ENCODE measurements around the gene GCNT4. TPM values are rescaled to one million over a fixed set of nuclear protein-coding genes. Genes with fewer than 3 reads are reported as not detected.

GCNT4 gene
- total and polyA plus RNA-seq, 2 of the 8 experiments (the other 6 are each of a cell fraction or from before 2014, with no cell fraction given): 1.1 to 14.5 TPM

DNA sequence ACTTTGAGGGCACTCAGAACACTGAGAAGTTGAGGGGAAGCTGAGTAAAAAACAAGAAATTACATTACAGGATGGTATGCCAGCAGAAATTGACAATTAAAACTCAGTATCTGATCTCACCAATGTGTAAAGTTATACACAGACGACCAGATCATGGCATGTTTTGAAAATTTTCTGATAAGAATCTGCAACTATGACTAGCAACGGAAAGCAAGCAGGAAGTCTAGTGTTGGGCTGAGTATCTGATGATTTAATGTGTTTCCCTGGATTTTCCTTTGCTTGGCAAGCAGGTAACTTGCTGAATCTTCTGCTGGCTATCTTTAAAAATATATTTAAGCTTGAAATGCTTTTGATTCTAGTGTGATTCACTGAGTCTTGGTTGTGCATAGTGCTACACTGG is 5.2 kb upstream of the GCNT4 start:
- TF ChIP-seq GTF2F1 (IDR thresholded peaks at IDR 0.05; ENCODE audit: borderline replicate concordance, low read depth, low read length) (no peak), EP300 (IDR thresholded peaks at IDR 0.05; ENCODE audit: borderline replicate concordance in 1 of 2, low read depth in 2 of 2, low read length in 2 of 2) (no peak), RFX5 (IDR thresholded peaks at IDR 0.05; ENCODE audit: borderline replicate concordance, low read depth, low read length) (no peak), MAFK (IDR thresholded peaks at IDR 0.05; ENCODE audit: low read depth, low read length) (no peak), SP2 (IDR thresholded peaks at IDR 0.05; ENCODE audit: low read length) (no peak), CBX5 (IDR thresholded peaks at IDR 0.05; ENCODE audit: low read depth, low read length) (no peak), HDAC2 (IDR thresholded peaks at IDR 0.05; ENCODE audit: borderline replicate concordance in 1 of 2, low read depth in 2 of 2, low read length in 2 of 2) (no peak), SP1 (IDR thresholded peaks at IDR 0.05; ENCODE audit: low read depth, low read length) (no peak), JUN (IDR thresholded peaks at IDR 0.05; ENCODE audit: low read depth, low read length) (no peak), SIX5 (IDR thresholded peaks at IDR 0.05; ENCODE audit: low read depth, low read length) (no peak), SIN3A (conservative IDR thresholded peaks at IDR 0.05 in 1 of 2, IDR thresholded peaks at IDR 0.05 in 1 of 2; ENCODE audit: low read depth in 1 of 2, low read length in 2 of 2) (no peak), TAF1 (IDR thresholded peaks at IDR 0.05; ENCODE audit: low read depth, low read length) (no peak)
- TF ChIP-seq, protein P1, sequence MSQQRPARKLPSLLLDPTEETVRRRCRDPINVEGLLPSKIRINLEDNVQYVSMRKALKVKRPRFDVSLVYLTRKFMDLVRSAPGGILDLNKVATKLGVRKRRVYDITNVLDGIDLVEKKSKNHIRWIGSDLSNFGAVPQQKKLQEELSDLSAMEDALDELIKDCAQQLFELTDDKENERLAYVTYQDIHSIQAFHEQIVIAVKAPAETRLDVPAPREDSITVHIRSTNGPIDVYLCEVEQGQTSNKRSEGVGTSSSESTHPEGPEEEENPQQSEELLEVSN (IDR thresholded peaks at IDR 0.05): no peak
- Histone ChIP-seq H3K14ac (ENCODE audit: insufficient read length) (no peak overlapping the region), H2BK15ac (ENCODE audit: low read length) (no peak overlapping the region), H4K5ac (ENCODE audit: insufficient read length, low read depth, low read length) (no peak overlapping the region), H3K4me2 (ENCODE audit: insufficient read depth in 1 of 2, low read depth in 2 of 2, low read length in 2 of 2) (no peak overlapping the region), H3K36me3 (ENCODE audit: control insufficient read depth in 2 of 4, insufficient read depth in 4 of 4, low read length in 3 of 4) (no peaks in the 10 kb centered on the region), H4K8ac (ENCODE audit: extremely low read depth, insufficient read depth, low read length) (no peak overlapping the region), H3K79me2 (ENCODE audit: control insufficient read depth in 1 of 2, insufficient read depth in 2 of 2, low read length in 2 of 2) (no peaks in the 10 kb centered on the region), H3K9ac (replicated peaks in 1 of 4; ENCODE audit: extremely low read depth in 1 of 4, low read depth in 3 of 4, low read length in 3 of 4) (no peak overlapping the region), H3K27me3 (replicated peaks in 1 of 4; ENCODE audit: control insufficient read depth in 3 of 4, extremely low read depth in 1 of 4, insufficient read depth in 3 of 4, low read length in 3 of 4) (peaks cover 0 to 18% (median 8%) of the 10 kb centered on the region in 4 experiments; a peak in 4 of 7 replicates), H4K91ac (replicated peaks; ENCODE audit: insufficient read length, low read length) (no peak overlapping the region), H2BK12ac (ENCODE audit: low read depth, low read length) (no peak overlapping the region), H3K9me3 (ENCODE audit: insufficient read depth in 2 of 2, low read depth in 1 of 2, low read length in 1 of 2) (no peaks in the 10 kb centered on the region), H3K56ac (replicated peaks; ENCODE audit: insufficient read length, low read depth, low read length) (no peak overlapping the region), H3K4me3 (ENCODE audit: extremely low read depth in 1 of 4, insufficient read depth in 2 of 4, low read depth in 3 of 4, low read length in 4 of 4) (no peak overlapping the region), H3K4ac (replicated peaks; ENCODE audit: insufficient read length, low read depth, low read length) (no peak overlapping the region), H3K79me1 (ENCODE audit: low read depth, low read length) (no peaks in the 10 kb centered on the region), H2AK5ac (ENCODE audit: low read depth, low read length) (no peak overlapping the region), H2AFZ (ENCODE audit: low read length) (peak overlapping the region; percentile 15; the same call in 1 of the 2 replicates), H2BK20ac (ENCODE audit: low read length) (no peak overlapping the region), H4K20me1 (replicated peaks in 1 of 2; ENCODE audit: control insufficient read depth in 1 of 2, insufficient read depth in 2 of 2, low read length in 2 of 2) (no peaks in the 10 kb centered on the region), H3K18ac (ENCODE audit: extremely low read depth, low read length) (no peak overlapping the region), H2BK5ac (ENCODE audit: low read depth, low read length) (no peak overlapping the region), H3K23me2 (ENCODE audit: low read depth, low read length) (peaks cover 10% of the 10 kb centered on the region), H3K23ac (ENCODE audit: insufficient read length) (no peak overlapping the region), H2BK120ac (replicated peaks; ENCODE audit: low read depth, low read length) (no peak overlapping the region), H3K4me1 (replicated peaks in 1 of 4; ENCODE audit: control insufficient read depth in 3 of 4, insufficient read depth in 4 of 4, low read length in 3 of 4) (peaks cover 8 to 18% (median 14%) of the 10 kb centered on the region in 4 experiments; a peak in 6 of 7 replicates), H3K27ac (ENCODE audit: low read depth, low read length) (no peak overlapping the region)
- ChIA-PET CTCF (ENCODE audit: partially characterized antibody) (interaction anchor here (0.7 to 2.0 kb wide), 2 partner anchors 12 to 179 kb away, joined by 3 to 8 read pairs; partner anchors contain the start of gene ANKRD31), POLR2A (ENCODE audit: partially characterized antibody) (no interaction called here)
- WGBS, 2 experiments (ENCODE audit: extremely low coverage in 1 of 2, insufficient coverage in 1 of 2, insufficient read length in 1 of 2, insufficient replicate concordance in 2 of 2, low coverage in 1 of 2, low lambda C conversion rate in 2 of 2, missing lambda C conversion rate in 1 of 2): 84% methylated on average over 2 of the region's 2 CpGs; no CpG with 5 or more reads in 1 of the 2 experiments
- no peak for FAIRE-seq
- no peak for DNase-seq (ENCODE audit: low read depth in 1 of 2, low spot score in 2 of 2)
